OCI-LY3 (cell line): Measurements from ENCODE around the gene PTGIS.

ENCODE experiments used
- CTCF ChIP-seq: fragments of 200-600, 300-600 bp; sonication (generic); IDR thresholded peaks from 2 replicates; pipeline ENCODE4 v1.5.1; 2014; ENCODE audit warnings: antibody characterized with exemption, low read length, low read depth
- EZH2phosphoT487 ChIP-seq: fragments of 200-600 bp; shearing (Covaris generic); IDR thresholded peaks from 2 replicates; pipeline ENCODE4 v1.6.1; 2018; ENCODE audit warnings: antibody characterized with exemption, mixed run types, low read depth

- no peak for TF ChIP-seq CTCF
- TF ChIP-seq EZH2phosphoT487 = no peak
Measured at GRCh38 chr20:49513009-49513408, 54.9 kb downstream of the PTGIS start.
